Activated CD4-positive, alpha-beta T cell treated with anti-CD3 and anti-CD28 coated beads for 24 hours (primary cell): Measurements from ENCODE around the gene TRIM31.

Experiments used
- DNase-seq, 2 donors: peaks; one replicate each; pipeline ENCODE4 v3.0.0-alpha.2; 2020; ENCODE audit warnings: low read depth in 2 of 2

The TRIM31 gene

DNA sequence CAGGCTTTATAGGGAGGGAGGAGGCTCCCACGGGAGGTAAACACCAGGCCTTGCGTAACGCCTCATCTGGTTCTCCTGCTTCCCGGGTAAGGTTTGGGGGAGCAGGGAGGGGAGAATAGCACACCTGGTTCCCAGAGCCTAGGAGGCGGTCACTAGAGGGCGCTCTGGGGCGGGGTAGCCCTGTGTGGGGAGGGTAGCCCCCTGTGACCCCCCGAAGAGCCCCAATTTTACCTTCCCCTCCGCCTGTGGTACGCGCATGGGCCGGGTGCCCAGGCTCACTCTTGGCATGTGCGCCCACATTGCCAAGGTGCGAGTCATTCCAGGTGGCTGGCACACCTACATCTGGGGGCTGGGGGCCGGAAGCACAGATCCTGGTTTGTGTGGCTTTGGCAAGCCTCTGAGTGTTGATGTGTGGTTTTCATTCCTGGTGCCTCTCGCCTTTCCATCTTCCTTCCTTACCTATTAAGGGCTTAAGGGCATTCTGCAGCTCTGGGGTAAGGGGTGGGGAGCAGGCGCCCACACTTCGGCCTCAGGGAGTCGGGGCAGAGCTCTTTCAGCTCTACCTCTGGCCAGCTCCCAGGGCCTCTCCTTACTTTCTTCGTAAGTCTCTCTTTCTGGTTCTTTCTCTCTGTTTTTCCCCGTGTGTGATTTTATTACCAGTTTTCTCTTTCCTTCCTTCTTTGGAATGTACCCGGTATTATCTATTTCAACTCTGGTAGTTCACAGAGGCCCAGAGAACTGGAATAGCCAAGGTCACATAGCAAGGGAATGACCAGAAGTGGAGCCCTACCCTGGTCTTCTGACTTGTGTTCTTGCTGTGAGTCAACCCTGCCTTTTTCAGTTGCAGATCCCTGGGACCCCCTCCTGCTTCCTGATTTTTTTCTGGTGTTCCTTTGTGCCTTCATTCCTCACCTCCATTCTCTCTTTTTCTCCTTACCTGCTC, 36.8 kb downstream of the TRIM31 start:
- DNase-seq: no peak

- DNase-seq: no peak
Measured at GRCh38 chr6:30075094-30075789, 37.6 kb downstream of the TRIM31 start, which contains the start of gene RNF39. Gene RNF39, minus strand, starts transcription at chr6:30075769. Its CDS starts 184 bp downstream, at chr6:30075585.

DNA sequence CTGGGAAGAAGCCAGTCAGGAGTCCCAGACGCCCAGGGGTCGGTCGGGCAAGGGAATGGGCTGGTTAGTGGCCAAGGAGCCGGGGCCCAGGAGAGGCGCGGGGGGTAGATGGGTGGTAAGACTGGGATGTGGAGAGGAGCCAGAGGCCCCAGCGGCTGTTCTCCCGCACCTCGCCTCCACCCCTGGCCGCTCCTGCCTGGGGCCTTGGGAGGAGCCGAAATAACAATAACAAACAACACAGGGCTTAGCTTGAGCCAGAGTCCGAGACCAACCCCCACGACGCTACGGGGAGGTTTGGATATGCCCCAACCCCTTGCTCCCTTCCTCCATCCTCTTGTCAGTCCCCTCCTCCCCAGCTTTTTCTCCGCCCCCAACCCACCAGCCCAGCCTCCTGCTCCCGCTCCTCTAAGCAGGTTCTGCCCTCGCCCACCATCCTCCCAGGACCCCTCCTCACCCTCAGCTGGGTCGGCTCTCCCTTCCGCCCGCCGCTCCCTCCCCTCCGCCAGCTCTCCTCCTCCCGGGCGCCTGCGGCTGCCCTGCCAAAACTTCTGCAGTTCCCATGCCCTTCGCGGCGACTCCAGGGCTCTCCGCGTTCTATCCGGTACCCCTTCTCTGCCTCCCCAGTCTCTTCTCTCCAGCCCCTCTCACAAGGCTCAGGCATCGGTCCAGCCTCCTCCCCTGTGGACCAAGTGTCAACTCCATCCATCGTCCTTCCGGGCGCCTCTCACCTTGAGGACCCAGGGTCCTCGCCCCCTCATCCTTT, 38.4 kb downstream of the TRIM31 start:
- DNase-seq: no peak

- no peak for DNase-seq
Measured at GRCh38 chr6:30073489-30074235, 39.2 kb downstream of the TRIM31 start.

- no peak for DNase-seq
Measured at GRCh38 chr6:30071858-30072257, 41.0 kb downstream of the TRIM31 start.

GRCh38 chr6:30071081-30071818, 41.6 kb downstream of the TRIM31 start:
- DNase-seq: no peak

DNA sequence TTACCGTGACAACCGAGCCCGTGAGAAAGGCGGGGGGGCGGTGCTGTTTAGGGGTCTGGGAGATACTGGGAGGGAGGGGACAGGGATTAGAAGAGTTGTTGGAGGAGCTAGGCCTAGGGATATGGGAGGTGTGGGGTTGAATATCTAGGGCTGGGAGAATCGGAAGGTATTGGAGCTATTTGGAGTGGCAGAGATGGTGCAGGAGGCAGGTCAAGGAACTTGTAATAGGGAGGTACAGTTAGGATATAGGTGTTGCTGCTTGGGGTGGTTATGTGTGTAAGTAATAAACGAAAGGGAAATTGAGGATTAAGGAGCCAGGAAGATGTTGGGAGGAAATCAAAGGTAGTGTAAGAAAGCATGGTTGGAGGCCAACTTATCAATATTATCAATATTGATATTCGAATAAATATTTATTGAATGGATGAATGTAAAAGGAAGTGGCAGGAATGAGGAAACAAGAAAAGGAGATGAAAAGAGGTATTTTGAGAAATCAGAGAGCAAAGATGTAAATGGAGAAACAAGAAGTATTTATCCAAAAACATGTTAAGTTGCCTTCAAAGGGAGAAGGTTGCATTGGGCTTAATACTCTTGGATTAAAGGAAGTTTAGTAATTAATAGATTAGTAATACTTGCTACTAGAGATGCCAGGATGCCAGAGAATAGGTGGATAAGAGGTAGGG, 45.3 kb downstream of the TRIM31 start:
- DNase-seq: no peak

DNA sequence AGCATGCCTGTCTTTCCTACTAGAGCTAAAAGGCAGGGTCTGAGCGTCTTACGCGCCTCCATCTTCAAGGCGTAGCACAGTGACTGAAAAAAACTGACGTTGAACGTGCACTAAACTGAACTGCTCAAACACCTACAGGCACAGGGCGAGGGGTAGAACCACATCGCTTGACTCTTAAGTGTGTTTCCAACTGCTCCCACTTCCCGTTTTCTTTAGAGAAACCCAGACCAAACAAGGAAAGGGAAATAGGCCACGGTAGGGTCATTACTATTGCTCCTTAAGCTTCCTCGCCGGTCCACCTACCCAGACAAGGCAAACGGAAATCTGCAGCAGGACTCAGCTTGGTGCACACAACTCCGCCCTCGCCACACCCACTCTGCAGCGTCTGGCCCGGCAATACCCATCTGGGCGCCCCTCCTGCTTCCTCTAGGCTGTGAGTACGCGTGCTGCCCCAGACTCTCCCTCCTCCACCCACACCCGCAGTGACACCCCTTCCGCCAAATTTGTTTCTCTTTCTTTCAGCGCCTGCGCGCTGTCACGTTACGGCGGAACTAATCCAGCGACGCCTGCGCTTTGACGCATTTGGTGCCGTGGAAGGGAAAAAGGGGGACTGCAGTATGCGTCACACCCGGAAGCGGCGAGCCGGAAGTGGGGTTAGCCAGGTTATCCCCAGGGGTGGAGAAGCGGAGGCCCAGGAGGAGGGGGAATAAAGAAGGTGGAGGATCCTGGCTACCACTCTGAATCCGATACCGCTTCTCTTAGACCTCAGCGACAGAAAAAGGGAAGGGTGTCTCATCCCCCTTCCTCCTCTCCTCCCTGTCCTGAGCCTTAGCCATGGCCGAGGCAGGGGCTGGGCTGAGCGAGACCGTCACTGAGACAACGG, 46.1 kb downstream of the TRIM31 start, which contains the start of gene PPP1R11:
TSS of gene PPP1R11 (plus strand) at position 622 of the 883 bp plus-strand sequence. CDS start at position 835, 213 bp downstream.
- DNase-seq: peak; percentile 96 to 98

- DNase-seq: no peak
Measured at GRCh38 chr6:30066082-30066481, 46.8 kb downstream of the TRIM31 start.

GRCh38 chr6:30063315-30063714, 49.6 kb downstream of the TRIM31 start:
- no peak for DNase-seq

- no peak for DNase-seq
Measured at GRCh38 chr6:30062471-30063178, 50.3 kb downstream of the TRIM31 start.

- no peak for DNase-seq
Measured at GRCh38 chr6:30061858-30062458, 50.9 kb downstream of the TRIM31 start.

- peak; percentile 67 to 73 for DNase-seq
Measured at GRCh38 chr6:30061092-30061857, 51.6 kb downstream of the TRIM31 start, which contains the start of gene POLR1H. Gene POLR1H, plus strand, starts transcription at chr6:30061265. Its CDS starts 260 bp downstream, at chr6:30061525.

- no peak for DNase-seq
Measured at GRCh38 chr6:30060606-30061091, 52.2 kb downstream of the TRIM31 start.

- DNase-seq: no peak
Measured at GRCh38 chr6:30055513-30055912, 57.4 kb downstream of the TRIM31 start.

DNA sequence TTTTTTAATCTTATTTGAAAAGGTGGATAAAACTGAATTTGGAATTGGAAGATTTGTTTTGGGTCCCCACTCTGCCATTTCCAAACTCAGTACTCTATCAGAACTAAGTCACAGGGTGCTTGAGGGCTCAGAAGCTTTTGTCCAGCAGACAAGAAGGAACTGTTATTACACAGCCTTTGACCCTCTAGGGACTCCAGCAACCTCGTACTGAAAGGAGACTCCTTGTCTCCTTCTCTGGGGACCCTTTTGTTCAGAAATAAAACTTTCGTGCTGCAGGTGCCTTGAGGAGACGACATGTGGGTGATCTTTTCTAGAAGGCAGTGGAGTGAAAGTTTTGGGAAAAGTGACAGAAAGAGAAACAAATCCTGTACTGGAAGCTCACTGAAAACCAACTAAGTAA, 59.2 kb downstream of the TRIM31 start:
- DNase-seq: no peak
